Activated CD8-positive, alpha-beta T cell treated with anti-CD3 and anti-CD28 coated beads for 36 hours (primary cell): ENCODE data around the gene PTEN. TPM values are rescaled to one million over a fixed set of nuclear protein-coding genes. Genes with fewer than 3 reads are reported as not detected.
"Not testable (repeated sequence)": the region's sequence is repeated elsewhere in the genome, so short reads cannot be mapped to it uniquely, and the experiment has no call there.

Experiments
- ATAC-seq: fragments of 200-7000 bp; cut with Tn5 transposase; one replicate; pipeline ENCODE4 v1.10.0; 2021; ENCODE audit warnings: mild to moderate bottlenecking, moderate library complexity
- CTCF ChIA-PET: fragments of 350-600 bp; sonication (Branson Sonifier 250); formaldehyde crosslinking; loops from one replicate; lab custom pipeline; 2021; ENCODE audit warnings: antibody characterized with exemption; lab: Charles Lee
- POLR2A ChIA-PET: fragments of 350-600 bp; sonication (Branson Sonifier 250); formaldehyde crosslinking; loops from one replicate; lab custom pipeline; 2021; ENCODE audit warnings: antibody characterized with exemption; lab: Charles Lee
- DNase-seq: peaks from one replicate; pipeline ENCODE4 v3.0.0-alpha.2; 2020
- H3K27ac Mint-ChIP-seq: one replicate; pipeline ENCODE4 v1.8.0; 2021; ENCODE audit warnings: mild to moderate bottlenecking, mixed read lengths
- H3K27me3 Mint-ChIP-seq: one replicate; pipeline ENCODE4 v1.8.0; 2021; ENCODE audit warnings: mixed read lengths
- H3K36me3 Mint-ChIP-seq: one replicate; pipeline ENCODE4 v1.8.0; 2021; ENCODE audit warnings: low read depth, mixed read lengths
- H3K4me1 Mint-ChIP-seq: one replicate; pipeline ENCODE4 v1.8.0; 2021; ENCODE audit warnings: low read depth, mixed read lengths
- H3K4me3 Mint-ChIP-seq: one replicate; pipeline ENCODE4 v1.8.0; 2021; ENCODE audit warnings: mild to moderate bottlenecking, moderate library complexity, mixed read lengths
- H3K9me3 Mint-ChIP-seq: one replicate; pipeline ENCODE4 v1.8.0; 2021; ENCODE audit warnings: mixed read lengths
- CTCF ChIP-seq: fragments of 200-600 bp; IDR thresholded peaks from one replicate; pipeline ENCODE4 v1.8.0; 2022; ENCODE audit warnings: antibody characterized with exemption, mild to moderate bottlenecking
- intact Hi-C: fragments of 100-400 bp; cut with micrococcal nuclease; formaldehyde crosslinking; loops from one replicate; pipeline ENCODE4 v1.10.0; 2022
- total RNA-seq, 2 experiments: library from RNA; stranded (reverse); gene quantifications; one replicate each; pipeline ENCODE4 v1.2.3, GENCODE V29; 2021

The PTEN gene
- total RNA-seq, 2 experiments from 2014 or later, result 48.9 to 51.8 TPM

- CTCF ChIA-PET, result interaction anchor here (0.8 kb wide), 1 partner anchor 9 kb away, joined by 4 read pairs; no protein-coding TSS in a partner anchor
- no peak overlapping the region for H3K27ac Mint-ChIP-seq
- intact Hi-C loops, result no loop called here
- ATAC-seq, result no peak
- TF ChIP-seq CTCF, result no peak
- POLR2A ChIA-PET, result interaction anchor here (1.0 kb wide), 1 partner anchor 25 kb away, joined by 3 read pairs; no protein-coding TSS in a partner anchor
- no peak for DNase-seq
- H3K4me1 Mint-ChIP-seq, result peaks cover 41% of the 10 kb centered on the region
- peaks cover 43% of the 10 kb centered on the region for H3K36me3 Mint-ChIP-seq
- H3K9me3 Mint-ChIP-seq, result peaks cover 16% of the 10 kb centered on the region
- H3K4me3 Mint-ChIP-seq, result no peak overlapping the region
- no peaks in the 10 kb centered on the region for H3K27me3 Mint-ChIP-seq
These were observed 23.2 kb downstream of the PTEN start for GRCh38 chr10:87886635-87887034.

- H3K27ac Mint-ChIP-seq, result no peak overlapping the region
- H3K4me3 Mint-ChIP-seq, result no peak overlapping the region
- POLR2A ChIA-PET, result no interaction called here
These were observed 23.7 kb downstream of the PTEN start for GRCh38 chr10:87887146-87887545.

GRCh38 chr10:87887548-87888289, 24.3 kb downstream of the PTEN start:
- Mint-ChIP-seq H3K36me3 (peaks cover 43% of the 10 kb centered on the region), H3K4me1 (peaks cover 39% of the 10 kb centered on the region), H3K27me3 (no peaks in the 10 kb centered on the region), H3K27ac (no peak overlapping the region), H3K4me3 (no peak overlapping the region), H3K9me3 (peaks cover 16% of the 10 kb centered on the region)
- CTCF ChIA-PET, result no interaction called here
- DNase-seq, result no peak
- intact Hi-C loops, result no loop called here
- no peak for TF ChIP-seq CTCF
- POLR2A ChIA-PET, result no interaction called here
- ATAC-seq, result no peak

More at GRCh38 chr10:87887146-87887545, 23.7 kb downstream of the PTEN start:
- intact Hi-C loops, result no loop called here
- H3K27me3 Mint-ChIP-seq, result no peaks in the 10 kb centered on the region
- CTCF ChIA-PET, result interaction anchor here (0.8 kb wide), 1 partner anchor 9 kb away, joined by 4 read pairs; no protein-coding TSS in a partner anchor
- H3K9me3 Mint-ChIP-seq, result peaks cover 16% of the 10 kb centered on the region
- H3K36me3 Mint-ChIP-seq, result peaks cover 39% of the 10 kb centered on the region
- ATAC-seq, result no peak
- DNase-seq, result no peak
- peaks cover 39% of the 10 kb centered on the region for H3K4me1 Mint-ChIP-seq
- no peak for TF ChIP-seq CTCF

GRCh38 chr10:87895430-87895829, 32.0 kb downstream of the PTEN start:
- ChIA-PET POLR2A (interaction anchor here (0.7 kb wide), 1 partner anchor 152 kb away, joined by 3 read pairs; no protein-coding TSS in a partner anchor), CTCF (interaction anchor here (1.1 to 1.2 kb wide), 2 partner anchors 8 to 243 kb away, joined by 3 to 4 read pairs; no protein-coding TSS in a partner anchor)
- DNase-seq, result no peak
- no peak for ATAC-seq
- Mint-ChIP-seq H3K9me3 (peaks cover 10% of the 10 kb centered on the region), H3K27ac (no peak overlapping the region), H3K36me3 (peaks cover 62% of the 10 kb centered on the region), H3K4me3 (no peak overlapping the region), H3K4me1 (peaks cover 38% of the 10 kb centered on the region), H3K27me3 (no peaks in the 10 kb centered on the region)
- intact Hi-C loops, result no loop called here
- TF ChIP-seq CTCF, result no peak

GRCh38 chr10:87896216-87896615, 32.8 kb downstream of the PTEN start:
- ATAC-seq, result no peak
- CTCF ChIA-PET, result no interaction called here

GRCh38 chr10:87897957-87898356, 34.5 kb downstream of the PTEN start:
- H3K4me1 Mint-ChIP-seq, result peaks cover 37% of the 10 kb centered on the region
- H3K4me3 Mint-ChIP-seq, H3K27ac Mint-ChIP-seq, intact Hi-C loops, H3K27me3 Mint-ChIP-seq, DNase-seq, ATAC-seq, CTCF ChIA-PET: not testable (repeated sequence)
- H3K36me3 Mint-ChIP-seq, result peaks cover 79% of the 10 kb centered on the region
- POLR2A ChIA-PET, result interaction anchor here (0.9 kb wide), 1 partner anchor 15 kb away, joined by 3 read pairs; no protein-coding TSS in a partner anchor
- H3K9me3 Mint-ChIP-seq, result peaks cover 21% of the 10 kb centered on the region

More at GRCh38 chr10:87896216-87896615, 32.8 kb downstream of the PTEN start:
- Mint-ChIP-seq H3K4me3 (no peak overlapping the region), H3K27me3 (no peaks in the 10 kb centered on the region), H3K36me3 (peaks cover 67% of the 10 kb centered on the region), H3K9me3 (peaks cover 12% of the 10 kb centered on the region), H3K27ac (no peak overlapping the region), H3K4me1 (peaks cover 43% of the 10 kb centered on the region)
- no peak for DNase-seq
- no peak for TF ChIP-seq CTCF
- POLR2A ChIA-PET, result no interaction called here
- intact Hi-C loops, result no loop called here

- H3K27me3 Mint-ChIP-seq, DNase-seq, POLR2A ChIA-PET, H3K27ac Mint-ChIP-seq, ATAC-seq, intact Hi-C loops, H3K4me3 Mint-ChIP-seq: not testable (repeated sequence)
- CTCF ChIA-PET, result interaction anchor here (1.2 kb wide), 1 partner anchor 8 kb away, joined by 4 read pairs; no protein-coding TSS in a partner anchor
- H3K9me3 Mint-ChIP-seq, result peaks cover 24% of the 10 kb centered on the region
- peaks cover 85% of the 10 kb centered on the region for H3K36me3 Mint-ChIP-seq
- peaks cover 40% of the 10 kb centered on the region for H3K4me1 Mint-ChIP-seq
These were observed 40.0 kb downstream of the PTEN start for GRCh38 chr10:87903396-87903795.
